Activated T-helper 1 cell treated with anti-CD3 and anti-CD28 coated beads, Interleukin-2, amount 50 U/mL, for 16 hours (primary cell): ENCODE data around the gene GRM5.
"Not testable (repeated sequence)": the region's sequence is repeated elsewhere in the genome, so short reads cannot be mapped to it uniquely, and the experiment has no call there.

ENCODE experiments used
- DNase-seq, 2 donors: peaks; one replicate each; pipeline ENCODE4 v3.0.0-alpha.2; 2020; ENCODE audit warnings: low read depth in 1 of 2, low spot score in 1 of 2

Gene GRM5

GRCh38 chr11:88975441-88975840 is 90.3 kb downstream of the GRM5 start:
- not testable (repeated sequence) for DNase-seq

GRCh38 chr11:88972210-88972609 is 93.6 kb downstream of the GRM5 start:
- no peak for DNase-seq

- not testable (repeated sequence) for DNase-seq
These were observed 104.2 kb downstream of the GRM5 start for GRCh38 chr11:88961621-88962020.

- DNase-seq: not testable (repeated sequence)
These were observed 105.9 kb downstream of the GRM5 start for GRCh38 chr11:88959857-88960256.

- no peak for DNase-seq
These were observed 114.8 kb downstream of the GRM5 start for GRCh38 chr11:88950975-88951374.

- DNase-seq: not testable (repeated sequence)
These were observed 116.9 kb downstream of the GRM5 start for GRCh38 chr11:88948908-88949307.

- not testable (repeated sequence) for DNase-seq
These were observed 117.8 kb downstream of the GRM5 start for GRCh38 chr11:88947843-88948572.

GRCh38 chr11:88929665-88930064 is 136.1 kb downstream of the GRM5 start:
- DNase-seq: not testable (repeated sequence)

GRCh38 chr11:88917065-88917464 is 148.7 kb downstream of the GRM5 start:
- not testable (repeated sequence) for DNase-seq

GRCh38 chr11:88909500-88909899 is 156.3 kb downstream of the GRM5 start:
- no peak for DNase-seq

GRCh38 chr11:88901436-88901835 is 164.3 kb downstream of the GRM5 start:
- DNase-seq: not testable (repeated sequence)

- not testable (repeated sequence) for DNase-seq
These were observed 176.9 kb downstream of the GRM5 start for GRCh38 chr11:88888855-88889254.

GRCh38 chr11:88886796-88887195 is 179.0 kb downstream of the GRM5 start:
- no peak for DNase-seq

- not testable (repeated sequence) for DNase-seq
These were observed 183.0 kb downstream of the GRM5 start for GRCh38 chr11:88882800-88883199.

GRCh38 chr11:88861618-88862017 is 204.2 kb downstream of the GRM5 start:
- DNase-seq: no peak

- DNase-seq: not testable (repeated sequence)
These were observed 205.4 kb downstream of the GRM5 start for GRCh38 chr11:88860431-88860830.

GRCh38 chr11:88853963-88854362 is 211.8 kb downstream of the GRM5 start:
- not testable (repeated sequence) for DNase-seq

- DNase-seq: not testable (repeated sequence)
These were observed 214.2 kb downstream of the GRM5 start for GRCh38 chr11:88851547-88851946.

- not testable (repeated sequence) for DNase-seq
These were observed 216.0 kb downstream of the GRM5 start for GRCh38 chr11:88849773-88850172.

GRCh38 chr11:88849368-88849767 is 216.4 kb downstream of the GRM5 start:
- DNase-seq: no peak

GRCh38 chr11:88846266-88846665 is 219.5 kb downstream of the GRM5 start:
- DNase-seq: not testable (repeated sequence)

- not testable (repeated sequence) for DNase-seq
These were observed 220.8 kb downstream of the GRM5 start for GRCh38 chr11:88844941-88845340.
